HepG2 (cell line): Measurements from ENCODE around the gene FOXS1. TPM values are rescaled to one million over a fixed set of nuclear protein-coding genes. Genes with fewer than 3 reads are reported as not detected.
A peak's percentile ranks its signal among the peaks of the same experiment; 100 is the strongest.

Experiments used
- ATAC-seq: fragments of 200-7000 bp; cut with Tn5 transposase; 3 replicates; pipeline ENCODE4 v1.9.1; 2020; ENCODE audit warnings: mild to moderate bottlenecking, moderate library complexity
- BruUV-seq: library from RNA; stranded (reverse); fragments of 400-500 nt; replicated peaks from 2 replicates; lab custom pipeline; 2021; lab: Mats Ljungman, UMichigan
- CTCF ChIA-PET: fragments of 300-600 bp; formaldehyde crosslinking; extraction: SDS; loops from one replicate; lab custom pipeline; 2021; ENCODE audit warnings: low total read pairs, inconsistent platforms, low intra/inter-chr PET ratio; lab: Yijun Ruan, JAX
- POLR2A ChIA-PET: fragments of 350-600 bp; sonication (Branson Sonifier 250); formaldehyde crosslinking; loops from one replicate; lab custom pipeline; 2020; ENCODE audit warnings: antibody characterized with exemption, inconsistent platforms; lab: Yijun Ruan, JAX
- DNase-seq: peaks from one replicate; pipeline ENCODE4 v3.0.0-alpha.2; 2015; ENCODE audit warnings: low spot score
- FAIRE-seq: peaks from 3 replicates; lab custom pipeline; 2011; peaks lifted over from hg19 to GRCh38; lab: Jason Lieb, UNC
- H2AFZ ChIP-seq: one replicate; pipeline ENCODE4 v1.6.1; 2011; ENCODE audit warnings: low read length, inconsistent platforms
- H3K27ac ChIP-seq: fragments of 300-600 bp; 3 replicates; pipeline ENCODE4 v1.8.0; 2011; ENCODE audit warnings: mixed run types, mild to moderate bottlenecking, mixed read lengths, low read length, inconsistent platforms; ENCODE audit not compliant: insufficient read depth; ENCODE audit errors: extremely low read length
- H3K27me3 ChIP-seq, 2 experiments: fragments of 200-600 bp in 1 of 2; 2 replicates in 1 of 2; 3 replicates in 1 of 2; pipeline versions ENCODE4 v1.6.0 to v1.8.0; 2011; ENCODE audit warnings: low read length in 2 of 2, mild to moderate bottlenecking in 2 of 2, moderate library complexity in 2 of 2, inconsistent platforms in 1 of 2; ENCODE audit not compliant: insufficient read depth in 2 of 2, control insufficient read depth in 1 of 2
- H3K36me3 ChIP-seq, 2 experiments: fragments of 200-600 bp in 1 of 2; replicated peaks in 1 of 2; 2 replicates in 1 of 2; 3 replicates in 1 of 2; pipeline versions ENCODE4 v1.5.1 to v1.8.0; 2011; ENCODE audit warnings: low read length in 2 of 2, inconsistent platforms in 1 of 2; ENCODE audit not compliant: insufficient read depth in 2 of 2, control insufficient read depth in 1 of 2
- H3K4me1 ChIP-seq: 2 replicates; pipeline ENCODE4 v1.5.1; 2012; ENCODE audit warnings: low read length, inconsistent platforms; ENCODE audit not compliant: insufficient read depth
- H3K4me2 ChIP-seq: 2 replicates; pipeline ENCODE4 v1.6.0; 2011; ENCODE audit warnings: low read depth, low read length, inconsistent platforms
- H3K4me3 ChIP-seq, 3 experiments: fragments of 200-600 bp in 1 of 3; sonication (generic), shearing (Covaris generic) in 1 of 3; replicated peaks in 1 of 3; 2 replicates each; pipeline ENCODE4 v1.5.1; 2011 to 2016; ENCODE audit warnings: low read length in 3 of 3, inconsistent platforms in 2 of 3, low read depth in 2 of 3, mild to moderate bottlenecking in 2 of 3, control low read depth in 1 of 3, mixed read lengths in 1 of 3; ENCODE audit not compliant: insufficient read depth in 1 of 3
- H3K79me2 ChIP-seq: one replicate; pipeline ENCODE4 v1.6.1; 2011; ENCODE audit warnings: low read length, inconsistent platforms; ENCODE audit not compliant: insufficient read depth
- H3K9ac ChIP-seq: 2 replicates; pipeline ENCODE4 v1.6.0; 2011; ENCODE audit warnings: mild to moderate bottlenecking, low read depth, low read length, inconsistent platforms; ENCODE audit not compliant: insufficient read depth
- H3K9me3 ChIP-seq: 2 replicates; pipeline ENCODE4 v1.5.1; 2012; ENCODE audit warnings: mild to moderate bottlenecking, low read length
- H4K20me1 ChIP-seq: 2 replicates; pipeline ENCODE4 v1.6.0; 2011; ENCODE audit warnings: inconsistent platforms, mild to moderate bottlenecking, low read length, moderate library complexity; ENCODE audit not compliant: insufficient read depth
- AFF4 ChIP-seq: sonication (generic); formaldehyde crosslinking; IDR thresholded peaks from 2 replicates; pipeline ENCODE4 v1.4.0; 2020; ENCODE audit warnings: missing genetic modification reagents
- ARID2 ChIP-seq: sonication (generic); formaldehyde crosslinking; IDR thresholded peaks from 2 replicates; pipeline ENCODE4 v1.8.1; 2022; ENCODE audit warnings: mild to moderate bottlenecking, missing genetic modification reagents, borderline replicate concordance
- KLF13 ChIP-seq: sonication (generic); formaldehyde crosslinking; IDR thresholded peaks from 2 replicates; pipeline ENCODE4 v1.4.0; 2020; ENCODE audit warnings: mild to moderate bottlenecking, missing genetic modification reagents
- NFE2L2 ChIP-seq: fragments of 150-350 bp; IDR thresholded peaks from 2 replicates; pipeline ENCODE4 v1.6.1; 2014; ENCODE audit warnings: low read length
- SOX5 ChIP-seq: IDR thresholded peaks from 2 replicates; pipeline ENCODE4 v1.6.1; 2016; ENCODE audit warnings: borderline replicate concordance
- SPEN ChIP-seq: sonication (generic); formaldehyde crosslinking; IDR thresholded peaks from 2 replicates; pipeline ENCODE4 v1.5.1; 2020; ENCODE audit warnings: low read depth, mild to moderate bottlenecking, missing genetic modification reagents
- ZBTB7B ChIP-seq: sonication (generic); formaldehyde crosslinking; IDR thresholded peaks from 2 replicates; pipeline ENCODE4 v1.4.0; 2020; ENCODE audit warnings: missing genetic modification reagents
- ZHX1 ChIP-seq: sonication (generic); formaldehyde crosslinking; IDR thresholded peaks from 2 replicates; pipeline ENCODE4 v1.8.1; 2022; ENCODE audit warnings: low read depth, mild to moderate bottlenecking, missing genetic modification reagents
- ZNF619 ChIP-seq: sonication (generic); formaldehyde crosslinking; IDR thresholded peaks from 2 replicates; pipeline ENCODE4 v1.4.0; 2020; ENCODE audit warnings: mild to moderate bottlenecking, missing genetic modification reagents
- ZNF639 ChIP-seq: conservative IDR thresholded peaks from 2 replicates; pipeline ENCODE4 v1.6.1; 2018; ENCODE audit warnings: missing genetic modification reagents
- ZNF776 ChIP-seq: sonication (generic); formaldehyde crosslinking; IDR thresholded peaks from 2 replicates; pipeline ENCODE4 v1.4.0; 2020; ENCODE audit warnings: mild to moderate bottlenecking, missing genetic modification reagents
- ZNF816 ChIP-seq: sonication (generic); formaldehyde crosslinking; IDR thresholded peaks from 2 replicates; pipeline ENCODE4 v1.8.0; 2022; ENCODE audit warnings: missing genetic modification reagents, mild to moderate bottlenecking, borderline replicate concordance
- ZSCAN22 ChIP-seq: sonication (generic); formaldehyde crosslinking; IDR thresholded peaks from 2 replicates; pipeline ENCODE4 v1.4.0; 2020; ENCODE audit warnings: mild to moderate bottlenecking, missing genetic modification reagents
- WGBS: methylation state at CpG from one replicate; pipeline ENCODE4 v1.1.6; 2017; ENCODE audit warnings: low lambda C conversion rate; 5-methylcytosine and 5-hydroxymethylcytosine counted together
- in situ Hi-C: cut with HindIII; loops from 2 replicates; pipeline ENCODE4 v1.10.0; 2017; ENCODE audit warnings: low pct_unique_long_range_greater_than_20kb; ENCODE audit not compliant: extremely low pct_ligation_motif_present
- intact Hi-C: fragments of 100-400 bp; cut with micrococcal nuclease; formaldehyde crosslinking; loops from one replicate; pipeline ENCODE4 v1.10.0; 2022; ENCODE audit not compliant: unreplicated experiment
- polyA plus RNA-seq, 8 experiments: library from polyadenylated mRNA; depleted of rRNA in 3 of 8; stranded (reverse) in 7 of 8; unstranded in 1 of 8; fragments of >200 nt; fragmentation: Illumina TruSeq in 4 of 8; extraction: Trizol in 4 of 8; gene quantifications; 2 replicates each; pipeline versions ENCODE4 v1.2.1 to v1.2.3, GENCODE V29; 2011 to 2016; ENCODE audit warnings: low read depth in 4 of 8, missing spikeins in 1 of 8, mixed read lengths in 1 of 8; ENCODE audit not compliant: insufficient read depth in 1 of 8
- total RNA-seq, 5 experiments: library from RNA; depleted of rRNA; stranded (reverse); fragments of >200 nt; fragmentation: Illumina TruSeq; extraction: Trizol; gene quantifications; 2 replicates each; pipeline ENCODE4 v1.2.3, GENCODE V29; 2016; ENCODE audit warnings: low read depth in 1 of 5
- TF ChIP-seq, protein P1 (sequence below): sonication (generic); formaldehyde crosslinking; IDR thresholded peaks from 2 replicates; pipeline ENCODE4 v1.5.0; 2020; ENCODE audit warnings: missing genetic modification reagents
- TF ChIP-seq, protein P2 (sequence below): sonication (generic); formaldehyde crosslinking; IDR thresholded peaks from 2 replicates; pipeline ENCODE4 v1.8.0; 2022; ENCODE audit warnings: missing genetic modification reagents, mild to moderate bottlenecking, inconsistent platforms, borderline replicate concordance

FOXS1 gene
- total and polyA plus RNA-seq, 2 of the 13 experiments (the other 11 are each of a cell fraction or from before 2014, with no cell fraction given), result not detected

DNA sequence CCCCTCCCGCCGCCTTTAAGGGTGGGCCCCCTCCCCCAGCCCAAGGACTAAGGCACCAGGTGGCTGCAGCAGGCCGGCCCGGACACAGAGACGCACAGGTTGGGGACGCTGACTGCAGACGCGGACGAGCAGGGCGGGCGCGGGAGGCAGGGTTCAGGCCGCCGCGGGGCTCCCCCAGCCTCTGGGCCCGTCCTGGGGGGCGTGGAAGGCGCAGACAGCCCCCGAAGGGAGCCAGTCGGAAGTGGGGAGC lies 15.7 kb upstream of the FOXS1 start:
- Histone ChIP-seq H3K79me2 (no peaks in the 10 kb centered on the region), H3K36me3 (no peaks in the 10 kb centered on the region), H3K4me2 (peak overlapping the region; percentile 96), H2AFZ (no peak overlapping the region), H4K20me1 (no peaks in the 10 kb centered on the region), H3K4me1 (peaks cover 15% of the 10 kb centered on the region), H3K9me3 (no peaks in the 10 kb centered on the region), H3K9ac (peak overlapping the region; percentile 53), H3K4me3 (peak overlapping the region; percentile 54 to 82 (median 74)), H3K27ac (no peak overlapping the region), H3K27me3 (peaks cover 9 to 52% of the 10 kb centered on the region in 2 experiments; a peak in 4 of 5 replicates)
- in situ Hi-C loops (no loop called here), intact Hi-C loops (no loop called here)
- ChIA-PET CTCF (interaction anchor here (1.6 kb wide), 1 partner anchor 9 kb away, joined by 3 read pairs; no protein-coding TSS in a partner anchor), POLR2A (interaction anchor here (1.1 to 1.3 kb wide), 4 partner anchors 25 to 91 kb away, joined by 3 to 7 read pairs (median 4); partner anchors contain the start of gene PDRG1)
- no TSS peak for BruUV-seq
- FAIRE-seq, result no peak
- peak; percentile 64 for ATAC-seq
- 0% methylated on average over 18 of the region's 20 CpGs for WGBS
- DNase-seq, result no peak
- TF ChIP-seq KLF13 (CRISPR knock-in tag) (no peak), ZSCAN22 (CRISPR knock-in tag) (no peak), SPEN (CRISPR knock-in tag) (no peak), ARID2 (CRISPR knock-in tag) (no peak), AFF4 (CRISPR knock-in tag) (no peak), ZNF776 (CRISPR knock-in tag) (0 out of 2 replicates have a peak, but pooled peaks have one; percentile 64), SOX5 (no peak), ZBTB7B (CRISPR knock-in tag) (0 out of 2 replicates have a peak, but pooled peaks have one; percentile 23), ZNF619 (CRISPR knock-in tag) (no peak), ZHX1 (CRISPR knock-in tag) (no peak), NFE2L2 (no peak), ZNF816 (no peak), ZNF639 (CRISPR knock-in tag) (no peak)
- TF ChIP-seq, protein P1, sequence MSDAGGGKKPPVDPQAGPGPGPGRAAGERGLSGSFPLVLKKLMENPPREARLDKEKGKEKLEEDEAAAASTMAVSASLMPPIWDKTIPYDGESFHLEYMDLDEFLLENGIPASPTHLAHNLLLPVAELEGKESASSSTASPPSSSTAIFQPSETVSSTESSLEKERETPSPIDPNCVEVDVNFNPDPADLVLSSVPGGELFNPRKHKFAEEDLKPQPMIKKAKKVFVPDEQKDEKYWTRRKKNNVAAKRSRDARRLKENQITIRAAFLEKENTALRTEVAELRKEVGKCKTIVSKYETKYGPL, result no peak
- TF ChIP-seq, protein P2, sequence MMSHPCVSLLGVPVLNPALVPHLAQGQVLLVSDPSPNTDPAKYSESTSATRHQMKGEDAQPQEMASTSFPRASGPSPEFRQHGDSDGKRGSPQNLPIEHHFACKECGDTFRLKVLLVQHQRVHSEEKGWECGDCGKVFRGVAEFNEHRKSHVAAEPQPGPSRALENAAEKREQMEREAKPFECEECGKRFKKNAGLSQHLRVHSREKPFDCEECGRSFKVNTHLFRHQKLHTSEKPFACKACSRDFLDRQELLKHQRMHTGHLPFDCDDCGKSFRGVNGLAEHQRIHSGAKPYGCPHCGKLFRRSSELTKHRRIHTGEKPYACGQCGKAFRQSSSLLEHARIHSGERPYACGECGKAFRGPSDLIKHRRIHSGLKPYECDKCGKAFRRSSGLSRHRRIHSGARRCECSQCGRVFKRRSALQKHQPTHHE (CRISPR knock-in tag), result no peak
